Fibroblast of pulmonary artery (primary cell): ENCODE measurements around the gene SRY.
A peak's percentile ranks its signal among the peaks of the same experiment; 100 is the strongest.

Source experiments
- DNase-seq: peaks from one replicate; pipeline ENCODE4 v3.0.0-alpha.2; 2010; ENCODE audit warnings: low read depth
- H3K4me3 ChIP-seq: replicated peaks from 2 replicates; pipeline ENCODE4 v1.5.1; 2011; ENCODE audit warnings: low read depth, mild to moderate bottlenecking, control low read depth, low read length, moderate library complexity
- CTCF ChIP-seq: IDR thresholded peaks from 2 replicates; pipeline ENCODE4 v1.5.1; 2011; ENCODE audit warnings: mild to moderate bottlenecking, control low read depth, low read length, inconsistent platforms; ENCODE audit errors: missing control alignments

The SRY gene

GRCh38 chrY:2797991-2798390, 10.5 kb upstream of the SRY start:
- no peak for TF ChIP-seq CTCF
- DNase-seq = no peak
- no peak overlapping the region for H3K4me3 ChIP-seq

- no peak for TF ChIP-seq CTCF
- H3K4me3 ChIP-seq = no peak overlapping the region
- no peak for DNase-seq
Observed at GRCh38 chrY:2796977-2797523, 9.6 kb upstream of the SRY start.

DNA sequence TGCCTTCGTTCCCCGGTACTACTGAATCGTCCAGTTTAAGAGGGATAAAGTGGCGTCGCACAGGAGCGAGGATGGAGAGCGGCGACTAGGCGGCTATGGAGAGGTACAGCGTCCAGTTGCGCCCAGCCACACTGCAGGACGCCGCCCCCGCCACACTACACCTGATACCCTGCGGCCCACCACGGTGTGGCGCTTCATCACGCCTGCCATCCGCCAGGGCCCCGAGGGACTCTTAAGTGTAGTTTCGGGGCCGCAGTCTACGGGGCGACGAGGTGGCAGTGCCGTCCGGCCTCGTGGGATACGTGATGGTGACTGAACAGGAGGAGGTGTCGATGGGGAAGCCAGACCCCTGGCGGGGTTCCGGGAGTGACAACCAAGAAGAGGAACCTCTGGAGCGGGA, 2.3 kb upstream of the SRY start:
- no peak for DNase-seq
- no peak for TF ChIP-seq CTCF
- H3K4me3 ChIP-seq = no peak overlapping the region

DNA sequence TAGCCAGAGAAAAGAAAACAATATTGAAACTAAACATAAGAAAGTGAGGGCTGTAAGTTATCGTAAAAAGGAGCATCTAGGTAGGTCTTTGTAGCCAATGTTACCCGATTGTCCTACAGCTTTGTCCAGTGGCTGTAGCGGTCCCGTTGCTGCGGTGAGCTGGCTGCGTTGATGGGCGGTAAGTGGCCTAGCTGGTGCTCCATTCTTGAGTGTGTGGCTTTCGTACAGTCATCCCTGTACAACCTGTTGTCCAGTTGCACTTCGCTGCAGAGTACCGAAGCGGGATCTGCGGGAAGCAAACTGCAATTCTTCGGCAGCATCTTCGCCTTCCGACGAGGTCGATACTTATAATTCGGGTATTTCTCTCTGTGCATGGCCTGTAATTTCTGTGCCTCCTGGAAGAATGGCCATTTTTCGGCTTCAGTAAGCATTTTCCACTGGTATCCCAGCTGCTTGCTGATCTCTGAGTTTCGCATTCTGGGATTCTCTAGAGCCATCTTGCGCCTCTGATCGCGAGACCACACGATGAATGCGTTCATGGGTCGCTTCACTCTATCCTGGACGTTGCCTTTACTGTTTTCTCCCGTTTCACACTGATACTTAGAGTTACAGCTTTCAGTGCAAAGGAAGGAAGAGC, 488 bp downstream of the SRY start:
- TF ChIP-seq CTCF = no peak
- peak overlapping the region; percentile 34 for H3K4me3 ChIP-seq
- peak; percentile 4 for DNase-seq
